GM18873 (cell line): ENCODE measurements around the gene BAG2.

Source experiments
- ATAC-seq: cut with Tn5 transposase; IDR thresholded peaks from one replicate; pipeline ENCODE4 v1.9.1; 2021; ENCODE audit warnings: mild to moderate bottlenecking, moderate library complexity, moderate number of reproducible peaks; ENCODE audit not compliant: unreplicated experiment, low FRiP score

The BAG2 gene

DNA sequence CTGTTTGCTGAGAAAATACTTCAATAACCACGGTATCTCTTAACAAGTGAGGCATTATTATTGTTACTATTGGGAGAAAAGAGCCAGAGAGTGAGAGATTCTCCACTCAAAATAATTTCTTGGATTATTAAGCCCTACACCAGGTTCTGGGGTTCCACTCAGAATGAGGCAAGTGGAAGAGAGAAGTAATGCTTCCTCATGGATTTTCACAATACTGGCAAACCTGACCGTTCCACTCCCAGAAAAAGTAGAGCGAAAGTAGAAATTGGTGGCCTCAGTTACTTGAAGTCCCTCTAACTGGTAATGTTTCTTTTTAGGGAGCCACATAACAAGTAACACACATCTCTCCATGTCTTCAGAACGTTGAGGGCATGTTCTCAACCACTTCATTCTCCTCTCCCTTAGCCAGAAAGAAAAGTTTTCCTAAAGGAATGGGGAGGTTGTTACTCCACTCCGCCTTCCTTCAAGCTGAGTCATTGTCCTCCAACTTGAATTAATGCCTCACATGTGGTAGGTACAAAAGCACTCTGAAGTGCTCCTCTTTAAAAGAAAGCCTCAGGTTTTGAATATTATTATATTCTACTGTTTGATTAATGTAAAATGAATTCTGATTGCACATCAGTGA lies 1.9 kb downstream of the BAG2 start:
- no peak for ATAC-seq

DNA sequence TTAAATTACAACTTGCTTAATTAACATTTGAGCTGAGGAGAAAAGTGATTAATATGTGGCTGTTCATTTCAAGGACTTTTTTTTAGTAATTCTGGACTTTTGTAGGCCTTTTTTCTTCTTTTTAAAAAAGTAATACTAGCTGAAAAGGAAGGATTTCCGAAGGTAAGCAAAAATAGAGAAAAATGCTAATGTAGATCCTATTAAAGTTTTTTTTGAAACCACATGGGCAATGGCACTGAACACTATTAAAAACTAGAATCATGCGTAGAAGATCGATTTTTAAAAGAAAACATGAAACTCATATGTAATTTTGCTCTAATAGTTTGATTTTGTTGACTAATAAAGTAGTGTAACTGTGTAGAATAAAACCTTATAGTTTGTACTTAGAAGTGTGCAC lies 2.4 kb downstream of the BAG2 start:
- ATAC-seq: no peak

DNA sequence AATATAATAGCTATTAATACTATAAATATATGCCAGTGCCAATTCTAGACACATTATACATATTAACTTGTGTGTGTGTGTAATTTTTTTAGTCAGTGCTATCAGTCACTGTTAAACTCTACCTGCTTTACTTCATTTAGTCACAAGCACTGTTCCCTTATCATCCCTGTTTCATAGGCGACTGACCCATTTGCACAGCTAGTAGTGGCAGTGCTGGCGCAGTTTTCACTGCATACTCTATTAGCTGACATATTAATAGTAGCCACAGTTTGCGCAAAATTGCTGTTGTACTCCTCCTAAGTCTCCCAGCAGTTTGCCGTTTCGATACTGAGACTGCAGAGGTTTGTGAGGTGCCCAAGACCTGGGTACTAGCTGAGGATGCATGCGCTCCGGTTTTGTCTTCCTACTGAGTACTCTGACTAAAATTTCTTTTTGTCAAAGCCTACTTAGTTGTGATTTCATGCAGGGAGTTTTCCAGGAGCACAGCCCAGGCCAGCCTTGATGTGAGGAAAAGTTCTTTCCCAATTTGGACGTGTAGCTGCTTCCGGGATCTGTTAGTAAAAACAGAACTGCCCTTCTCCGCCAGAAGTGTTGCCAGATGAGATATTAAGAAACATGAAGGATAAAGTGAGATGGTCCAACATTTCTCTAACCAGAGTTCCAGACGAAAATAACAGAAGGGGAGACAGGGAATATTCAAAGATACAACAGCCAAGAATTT lies 5.6 kb downstream of the BAG2 start:
- ATAC-seq: no peak

DNA sequence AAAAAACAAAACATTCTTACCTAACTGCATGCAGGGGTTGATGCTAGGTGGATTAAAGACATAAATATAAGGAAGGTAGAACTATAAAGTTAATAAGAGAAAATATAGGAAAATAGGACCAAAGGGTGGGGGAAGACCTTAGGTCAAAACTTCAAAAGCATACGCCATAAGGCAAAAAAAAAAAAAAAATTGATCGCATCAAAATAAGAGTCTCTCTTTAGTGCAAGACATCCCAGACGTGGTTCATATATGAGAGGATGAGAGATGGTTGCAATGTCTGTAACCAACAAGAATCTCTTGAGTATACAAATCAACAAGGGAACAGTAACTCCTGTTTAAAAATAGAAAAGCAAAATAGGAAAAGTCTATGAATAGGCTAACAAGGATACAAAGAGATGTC lies 8.5 kb downstream of the BAG2 start:
- no peak for ATAC-seq

DNA sequence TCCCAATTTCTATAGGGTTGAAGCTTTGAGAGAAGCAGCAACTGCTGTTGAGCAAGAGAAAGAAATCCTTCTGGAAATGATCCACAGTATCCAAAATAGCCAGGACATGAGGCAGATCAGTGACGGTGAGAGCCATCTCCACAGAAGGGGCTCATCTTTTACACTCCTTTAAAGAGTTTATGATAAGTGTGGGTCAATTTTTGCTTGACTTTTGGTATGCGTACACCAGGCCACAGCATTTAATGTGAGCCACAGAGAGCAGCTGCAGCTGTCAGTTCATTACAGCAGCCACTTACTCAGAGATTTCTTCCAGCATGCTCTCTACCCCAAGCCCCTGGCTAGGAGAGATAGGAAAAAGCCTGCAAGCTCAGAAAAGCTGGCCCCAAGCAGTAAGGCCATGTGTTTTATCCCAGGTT lies 9.9 kb downstream of the BAG2 start:
- ATAC-seq: no peak

DNA sequence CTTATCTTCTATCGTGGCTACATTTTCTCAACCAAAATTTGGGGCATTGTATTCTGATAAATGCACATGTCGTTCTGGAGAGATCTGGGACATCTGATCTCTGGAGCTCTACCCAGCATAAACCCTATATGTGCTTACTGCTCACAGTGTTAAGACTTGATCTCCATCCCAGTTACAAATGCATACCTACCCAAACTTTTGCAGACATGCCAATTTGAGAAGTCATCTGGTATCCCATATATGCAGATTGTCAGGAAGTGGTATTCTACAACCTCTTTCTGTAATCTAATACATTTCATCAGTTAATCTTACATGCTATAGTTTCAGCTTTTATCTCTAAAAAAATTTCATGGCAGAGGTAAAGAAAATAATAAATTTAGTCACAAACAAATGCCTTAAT lies 11.2 kb downstream of the BAG2 start:
- no peak for ATAC-seq

DNA sequence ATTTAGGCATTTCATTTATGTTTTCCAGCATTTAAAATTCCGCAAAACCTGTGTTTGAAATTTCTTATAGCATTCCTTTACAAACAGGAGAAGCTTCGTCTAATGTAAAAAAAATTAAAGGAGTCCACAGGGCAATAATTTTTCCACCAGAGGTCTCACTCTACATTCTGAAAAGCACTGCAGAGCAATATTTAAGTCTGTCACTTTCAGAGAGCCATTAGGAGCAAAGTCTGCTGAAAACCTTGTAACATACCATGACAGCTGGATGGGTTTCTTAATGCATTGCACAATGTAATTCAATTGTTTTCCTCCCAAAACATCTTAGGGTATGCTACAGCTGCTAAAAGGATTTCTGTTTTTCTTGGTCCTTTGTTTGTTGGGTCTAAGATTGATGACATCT lies 18.0 kb downstream of the BAG2 start:
- ATAC-seq: no peak

DNA sequence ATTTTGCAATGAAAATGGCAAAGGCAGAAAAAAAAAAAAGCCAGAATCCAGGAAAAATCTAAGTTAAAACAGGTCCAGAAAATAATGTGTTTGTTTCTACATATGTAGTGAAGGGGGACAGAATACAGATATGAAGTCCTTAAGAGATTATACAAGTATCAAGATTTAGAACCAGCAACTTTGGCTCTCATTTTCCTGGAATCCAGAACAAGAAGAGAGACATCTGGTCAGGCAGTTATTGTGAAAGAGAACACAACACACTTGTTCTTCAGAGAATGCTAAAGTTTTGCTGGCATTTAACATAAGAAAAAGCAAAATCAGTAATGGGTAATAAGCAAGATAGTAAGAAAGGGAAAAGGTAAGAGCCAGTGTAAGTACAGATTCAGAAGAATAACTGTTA lies 21.1 kb downstream of the BAG2 start:
- no peak for ATAC-seq

DNA sequence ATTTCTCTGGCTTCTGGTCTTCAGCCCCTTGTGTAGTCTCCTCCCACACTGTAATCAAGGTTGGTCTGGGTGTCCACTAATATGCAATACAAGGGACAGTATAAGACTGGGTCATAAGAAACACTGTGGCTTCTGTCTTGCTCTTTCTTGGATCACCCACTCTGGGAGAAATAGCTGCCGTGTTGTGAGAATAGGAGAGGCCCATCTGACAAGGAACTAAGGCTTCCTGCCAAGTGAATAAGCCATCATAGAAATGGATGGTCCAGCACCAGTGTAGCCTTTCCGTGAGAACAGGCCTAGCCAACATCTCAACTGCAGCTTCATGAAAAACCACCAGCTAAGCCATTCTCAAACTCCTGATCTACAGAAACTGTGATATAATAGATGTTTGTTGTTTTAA lies 23.3 kb downstream of the BAG2 start:
- no peak for ATAC-seq

DNA sequence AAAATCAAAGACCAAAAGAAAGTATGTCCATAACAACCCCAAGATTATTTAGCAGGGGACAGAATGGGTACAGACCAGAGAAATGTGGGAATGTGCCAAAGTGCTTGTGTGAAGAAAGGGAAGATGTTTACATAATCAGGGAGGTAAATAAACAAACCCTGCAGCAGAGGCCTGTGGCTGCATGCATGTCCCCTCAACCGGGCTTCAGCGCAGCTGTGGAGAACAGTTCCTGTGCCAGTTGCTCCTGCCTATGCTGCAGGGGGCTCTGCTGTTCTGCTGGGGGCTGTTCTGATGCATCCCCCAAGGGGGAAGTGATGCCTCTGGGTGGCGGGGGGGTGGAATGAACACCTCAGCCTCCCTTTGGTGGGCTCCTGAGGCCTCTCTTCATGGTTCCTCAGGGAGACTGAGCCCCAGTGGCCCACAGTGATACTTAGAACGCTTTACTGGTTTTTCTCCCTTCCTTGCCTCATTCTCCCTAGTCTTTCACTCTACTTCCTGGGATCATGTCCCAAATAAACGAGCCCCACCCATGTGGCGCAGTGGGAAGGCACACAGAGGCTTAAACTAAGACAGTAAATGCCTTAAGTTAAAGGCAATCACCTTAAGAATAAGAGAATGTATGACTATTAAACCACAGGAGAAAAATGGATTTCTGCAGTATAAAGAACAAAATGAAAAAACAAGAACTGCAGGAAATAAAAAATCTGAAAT lies 27.0 kb downstream of the BAG2 start:
- no peak for ATAC-seq

DNA sequence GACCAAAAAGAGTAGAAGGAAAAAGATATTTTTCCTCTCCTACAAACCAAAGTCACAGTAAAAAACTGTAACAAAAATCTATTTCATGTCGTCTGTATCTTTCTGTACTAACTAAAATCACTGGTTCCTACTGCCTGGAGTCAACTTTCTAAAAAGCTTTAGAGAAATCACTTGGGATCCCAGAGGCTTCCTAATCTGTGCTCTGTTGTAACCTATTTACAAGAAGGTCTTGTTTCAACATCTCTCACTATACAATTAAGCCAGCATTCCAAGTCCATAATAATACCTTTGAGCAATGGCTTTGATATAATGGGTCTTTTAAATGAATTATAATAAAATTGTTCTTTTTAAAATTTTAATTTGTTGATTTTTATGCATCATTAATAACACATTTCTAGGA lies 29.6 kb downstream of the BAG2 start:
- no peak for ATAC-seq

DNA sequence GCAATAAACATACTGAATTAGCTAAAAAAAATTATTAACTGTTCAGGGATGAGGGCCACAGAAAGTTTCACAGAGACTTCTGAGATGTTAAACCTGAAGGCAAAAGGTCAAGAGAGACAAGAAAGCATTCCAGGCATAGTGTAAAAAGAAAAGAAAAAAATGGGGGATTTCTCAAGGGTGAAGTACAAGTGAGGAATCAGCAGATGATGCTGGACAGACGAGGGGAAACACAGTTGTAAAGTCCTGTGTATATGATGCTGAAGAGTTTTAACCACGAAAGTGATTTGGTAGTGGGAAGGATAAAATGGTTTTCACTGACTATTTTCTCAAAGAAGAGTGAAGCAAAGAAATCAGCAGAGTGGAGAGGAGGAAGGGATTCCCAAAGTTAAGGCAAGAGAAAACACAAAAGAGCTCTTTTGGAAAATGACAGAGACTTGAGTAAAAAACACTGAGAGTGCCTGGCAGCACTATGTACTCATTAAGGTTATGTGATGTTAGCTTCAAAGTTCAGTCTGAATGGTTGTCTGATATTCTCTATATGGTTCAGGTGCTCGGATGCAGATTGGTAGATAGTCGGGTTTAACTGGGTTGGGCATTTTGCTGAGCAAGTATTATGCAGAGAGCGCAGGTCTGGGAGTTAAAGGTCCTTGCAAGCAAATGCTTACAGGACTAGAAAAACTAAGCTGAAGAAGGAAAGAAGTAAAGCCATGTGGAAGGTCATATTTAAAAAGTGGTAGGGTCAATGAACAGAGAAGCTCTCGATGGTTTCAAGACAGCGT lies 33.6 kb downstream of the BAG2 start:
- no peak for ATAC-seq

DNA sequence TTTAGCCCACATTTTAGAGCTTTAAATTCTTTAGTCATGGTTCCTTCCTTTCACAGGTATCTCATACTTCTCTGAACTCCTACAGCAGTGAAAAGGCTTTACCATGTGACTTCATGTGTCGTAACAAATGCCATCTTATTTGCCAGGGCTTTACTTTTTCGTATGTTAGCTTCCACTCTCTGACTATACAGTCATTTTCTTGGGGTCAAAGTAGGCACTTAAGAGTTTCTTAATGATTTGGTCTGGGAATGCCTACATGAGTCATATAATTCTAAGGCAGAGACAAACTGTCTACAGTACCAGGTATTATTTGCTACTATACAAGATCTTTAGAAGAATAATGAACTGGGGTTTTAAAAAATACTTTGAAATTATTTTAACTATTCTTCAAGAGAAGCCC lies 35.0 kb downstream of the BAG2 start:
- ATAC-seq: no peak

DNA sequence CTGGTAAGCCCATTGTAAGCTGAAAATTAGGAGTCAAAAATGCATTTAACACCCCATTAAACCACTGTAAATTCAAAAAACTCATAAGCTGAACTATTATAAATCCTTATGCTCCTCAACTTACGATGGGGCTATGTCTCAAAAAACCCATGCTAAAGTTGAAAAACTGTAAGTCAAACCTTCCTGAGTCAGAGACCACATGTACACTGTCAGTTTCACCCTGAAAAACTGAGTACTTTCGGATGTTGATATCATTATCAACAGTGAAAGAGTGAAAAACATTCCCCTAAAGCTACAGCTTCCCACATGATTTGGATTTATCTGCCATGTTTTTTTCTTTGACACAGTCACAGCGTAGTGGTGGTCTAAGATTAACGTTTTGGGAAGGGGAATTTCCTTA lies 35.7 kb downstream of the BAG2 start:
- no peak for ATAC-seq

DNA sequence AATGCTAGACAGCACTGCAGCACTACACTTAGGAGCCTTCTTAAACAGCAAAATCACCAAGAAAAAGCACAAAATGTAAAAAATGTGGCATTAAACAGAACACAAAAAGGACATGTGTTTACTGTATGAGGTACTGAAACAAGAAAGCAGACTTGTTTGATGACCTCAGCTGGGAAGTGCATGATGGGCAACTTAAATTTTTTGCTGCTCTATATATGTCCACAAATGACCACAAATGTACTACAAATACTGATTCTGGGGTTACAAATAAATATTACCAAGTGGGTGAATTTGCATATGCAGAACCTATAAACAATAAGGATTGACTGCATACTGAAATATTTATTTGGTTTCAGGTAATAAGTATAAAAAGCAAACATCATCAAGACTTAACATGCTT lies 36.9 kb downstream of the BAG2 start:
- ATAC-seq: no peak

DNA sequence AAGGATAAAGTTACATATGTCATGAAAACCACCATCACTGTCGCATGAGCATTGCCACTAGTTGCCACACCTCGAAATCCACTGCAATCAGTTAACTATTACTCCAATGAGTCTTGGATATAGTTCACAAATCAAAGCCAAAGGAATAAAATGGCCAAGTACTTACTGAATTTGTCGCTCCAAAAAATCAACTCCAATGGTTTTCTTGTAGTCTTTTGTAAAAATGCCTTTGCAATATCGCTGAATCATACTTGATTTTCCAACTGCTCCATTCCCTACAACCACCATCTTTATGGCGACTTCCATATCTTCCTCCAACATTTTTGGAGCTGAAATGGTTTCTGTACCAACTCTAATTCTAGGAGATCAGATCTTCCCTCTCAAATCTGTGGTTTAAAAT lies 37.9 kb downstream of the BAG2 start:
- no peak for ATAC-seq

DNA sequence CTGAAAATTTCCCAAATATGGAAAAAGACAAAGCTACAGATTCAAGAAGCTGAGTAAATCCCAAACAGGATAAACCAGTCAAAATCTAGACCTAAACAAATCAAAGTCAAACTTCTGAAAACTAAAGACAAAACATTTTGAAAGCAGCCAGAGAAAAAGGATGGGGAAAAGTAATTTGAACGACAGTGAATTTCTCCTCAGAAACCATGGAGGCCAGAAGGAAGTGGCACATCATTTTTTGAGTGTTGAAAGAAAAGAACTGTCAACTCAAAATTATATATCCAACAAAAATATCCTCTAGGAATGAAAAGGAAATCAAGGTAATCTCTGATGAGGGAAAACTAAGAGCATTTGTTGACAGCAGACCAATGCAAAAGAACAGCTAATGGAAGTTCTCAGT lies 43.1 kb downstream of the BAG2 start:
- no peak for ATAC-seq

DNA sequence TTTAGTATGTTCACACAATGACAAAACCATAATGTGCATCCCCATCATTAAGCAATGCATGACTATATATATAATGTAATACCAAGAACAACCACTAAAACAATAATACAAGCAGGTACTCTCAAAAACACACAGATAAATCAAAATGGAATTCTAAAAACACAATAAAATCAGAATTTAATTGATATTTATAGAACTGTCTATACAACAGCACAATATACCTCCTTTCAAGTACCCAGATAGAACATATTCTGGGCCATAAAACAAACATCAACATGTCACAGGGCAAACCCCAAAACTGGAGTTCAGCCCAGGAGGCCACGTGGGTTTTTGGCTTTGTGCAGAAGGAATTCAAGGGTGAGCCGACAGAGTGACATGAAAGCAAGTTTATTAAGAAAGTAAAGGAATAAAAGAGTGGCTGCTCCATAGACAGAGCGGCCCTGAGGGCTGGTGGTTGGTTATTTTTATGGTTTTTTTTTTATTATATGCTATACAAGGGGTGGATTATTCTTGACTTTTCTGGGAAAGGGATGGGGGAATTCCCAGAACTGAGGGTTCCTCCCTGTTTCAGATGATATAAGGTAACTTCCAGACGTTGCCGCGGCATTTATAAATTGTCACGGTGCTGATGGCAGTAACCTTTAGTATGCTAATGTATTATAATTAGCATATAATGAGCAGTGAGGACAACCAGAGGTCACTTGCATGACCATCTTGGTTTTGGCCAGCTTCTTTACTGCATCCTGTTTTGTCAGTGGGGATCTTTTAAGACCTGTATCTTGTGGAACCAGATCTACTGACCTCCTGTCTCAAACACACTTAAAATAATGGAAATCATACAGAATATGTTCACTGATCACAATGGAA lies 44.3 kb downstream of the BAG2 start:
- ATAC-seq: no peak

DNA sequence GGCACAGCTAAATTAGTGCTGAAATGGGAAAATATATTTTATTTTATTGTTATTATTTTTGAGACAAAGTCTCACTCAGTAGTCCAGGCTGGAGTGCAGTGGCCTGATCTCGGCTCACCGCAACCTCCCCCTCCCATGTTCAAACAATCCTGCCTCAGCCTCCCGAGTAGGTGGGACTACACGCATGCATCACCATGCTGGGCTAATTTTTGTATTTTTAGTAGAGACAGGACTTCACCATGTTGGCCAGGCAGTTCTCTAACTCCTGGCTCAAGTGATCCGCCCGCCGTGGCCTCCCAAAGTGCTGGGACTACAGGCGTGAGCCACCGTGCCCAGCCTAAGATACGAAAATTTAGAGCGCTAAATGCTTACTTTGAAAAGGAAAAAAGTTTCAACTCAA lies 45.1 kb downstream of the BAG2 start:
- no peak for ATAC-seq

DNA sequence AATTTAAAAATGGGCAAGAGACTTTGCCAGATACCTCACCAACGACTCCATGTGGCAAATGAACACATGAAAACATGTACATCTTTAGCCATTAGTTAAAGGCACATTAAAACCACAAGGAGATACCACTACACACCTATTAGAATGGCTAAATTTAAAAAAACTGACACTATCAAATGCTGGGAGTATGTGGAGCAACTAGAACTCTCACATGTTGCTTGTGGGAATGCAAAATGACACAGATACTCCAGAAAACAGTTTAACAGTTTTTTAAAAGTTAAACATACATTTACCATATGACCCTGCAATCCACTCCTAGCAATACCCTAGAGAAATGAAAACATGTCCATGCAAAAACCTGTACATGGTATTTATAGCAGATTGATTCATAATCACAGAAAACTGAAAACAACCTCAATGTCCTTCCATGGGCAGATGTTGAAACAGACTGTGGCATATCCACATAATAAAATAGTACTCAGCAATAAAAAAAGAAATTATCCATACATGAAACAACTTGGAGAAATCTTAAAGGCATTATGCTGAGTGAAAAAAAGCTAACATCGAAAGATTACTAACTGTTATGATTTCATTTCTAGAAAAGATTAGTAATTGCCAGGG lies 48.1 kb downstream of the BAG2 start:
- ATAC-seq: no peak
